ENCODE results near the gene ZNF821.

DNA sequence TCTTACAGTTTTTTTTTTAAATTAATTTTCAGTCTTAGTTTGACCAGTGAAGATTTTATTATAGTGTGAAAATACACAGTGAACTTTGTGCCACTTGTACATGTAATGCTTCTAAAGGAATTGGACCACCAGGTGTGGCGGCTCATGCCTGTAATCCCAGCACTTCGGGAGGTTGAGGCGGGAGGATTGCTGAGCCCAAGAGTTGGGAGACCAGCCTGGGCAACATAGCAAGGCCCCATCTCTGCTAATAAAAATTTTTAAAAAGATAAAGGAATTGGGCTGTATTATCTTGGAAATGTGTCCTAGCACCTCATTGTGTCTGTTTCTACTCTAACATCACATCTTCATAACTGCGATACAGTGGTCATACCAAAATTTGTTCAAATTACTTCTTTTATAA is 15.2 kb upstream of the ZNF821 start:
- TF ChIP-seq SP2 (IDR thresholded peaks at IDR 0.05; ENCODE audit: low read length) (no peak), EZH2 (IDR thresholded peaks at IDR 0.05; ENCODE audit: low read depth, low read length, severe bottlenecking) (no peak), CTCF (IDR thresholded peaks at IDR 0.05; ENCODE audit: control extremely low read depth in 1 of 3, insufficient read depth in 1 of 3, low read depth in 1 of 3, low read length in 3 of 3) (no peak), SIN3A (conservative IDR thresholded peaks at IDR 0.05 in 1 of 2, IDR thresholded peaks at IDR 0.05 in 1 of 2; ENCODE audit: low read depth in 1 of 2, low read length in 2 of 2) (no peak), POLR2A (IDR thresholded peaks at IDR 0.05; ENCODE audit: control extremely low read depth in 1 of 2, low read depth in 2 of 2, low read length in 2 of 2) (no peak), ZNF274 (IDR thresholded peaks at IDR 0.05; ENCODE audit: borderline replicate concordance, extremely low read depth, low read length) (no peak), SIX5 (IDR thresholded peaks at IDR 0.05; ENCODE audit: low read depth, low read length) (no peak)
